H1 (cell line): ENCODE data around the gene NTRK2. TPM values are rescaled to one million over a fixed set of nuclear protein-coding genes. Genes with fewer than 3 reads are reported as not detected.

Experiments
- CTCF ChIA-PET: fragments of 300-600 bp; sonication (Branson Sonifier 250); formaldehyde crosslinking; loops from one replicate; lab custom pipeline; 2021; ENCODE audit not compliant: partially characterized antibody; lab: Charles Lee
- POLR2A ChIA-PET: fragments of 300-600 bp; sonication (Branson Sonifier 250); formaldehyde crosslinking; loops from one replicate; lab custom pipeline; 2021; ENCODE audit warnings: inconsistent platforms; ENCODE audit not compliant: partially characterized antibody; lab: Charles Lee
- DNase-seq, 2 experiments: peaks; one replicate each; pipeline versions ENCODE4 v3.0.0 to v3.0.0-alpha.2; 2010 to 2022; ENCODE audit warnings: low spot score in 2 of 2, low read depth in 1 of 2, mixed read lengths in 1 of 2
- FAIRE-seq: peaks from 2 replicates; lab custom pipeline; 2011; peaks lifted over from hg19 to GRCh38; lab: Jason Lieb, UNC
- H2AFZ ChIP-seq: 2 replicates; pipeline ENCODE4 v1.8.1; 2012; ENCODE audit warnings: low read length, inconsistent platforms
- H2AK5ac ChIP-seq: 2 replicates; pipeline ENCODE4 v1.6.1; 2013; ENCODE audit warnings: low read depth, low read length
- H2BK120ac ChIP-seq: replicated peaks from 2 replicates; pipeline ENCODE3; 2013; ENCODE audit warnings: low read depth, low read length, inconsistent platforms
- H2BK12ac ChIP-seq: 2 replicates; pipeline ENCODE4 v1.6.1; 2013; ENCODE audit warnings: low read depth, low read length
- H2BK15ac ChIP-seq: 2 replicates; pipeline ENCODE4 v1.6.1; 2013; ENCODE audit warnings: low read length
- H2BK20ac ChIP-seq: 2 replicates; pipeline ENCODE4 v1.6.1; 2013; ENCODE audit warnings: low read length
- H2BK5ac ChIP-seq: 2 replicates; pipeline ENCODE4 v1.6.1; 2013; ENCODE audit warnings: low read depth, low read length
- H3K14ac ChIP-seq: 2 replicates; pipeline ENCODE4 v1.6.1; 2013; ENCODE audit warnings: inconsistent platforms; ENCODE audit not compliant: insufficient read length
- H3K18ac ChIP-seq: 2 replicates; pipeline ENCODE4 v1.6.1; 2013; ENCODE audit warnings: low read length; ENCODE audit errors: extremely low read depth
- H3K23ac ChIP-seq: 2 replicates; pipeline ENCODE4 v1.6.1; 2013; ENCODE audit warnings: inconsistent platforms; ENCODE audit not compliant: insufficient read length
- H3K23me2 ChIP-seq: 2 replicates; pipeline ENCODE4 v1.6.1; 2013; ENCODE audit warnings: low read depth, low read length
- H3K27ac ChIP-seq: 2 replicates; pipeline ENCODE4 v1.6.1; 2011; ENCODE audit warnings: low read depth, low read length, inconsistent platforms
- H3K27me3 ChIP-seq, 4 experiments: replicated peaks in 1 of 4; 1 replicate in 1 of 4; 2 replicates in 3 of 4; pipeline versions ENCODE4 v1.6.1 to v1.8.1; 2011 to 2013; ENCODE audit warnings: low read length in 3 of 4, mild to moderate bottlenecking in 3 of 4, inconsistent platforms in 2 of 4, mixed read lengths in 2 of 4, moderate library complexity in 1 of 4; ENCODE audit not compliant: control insufficient read depth in 3 of 4, insufficient read depth in 3 of 4; ENCODE audit errors: extremely low read depth in 1 of 4
- H3K36me3 ChIP-seq, 4 experiments: 2 replicates each; pipeline versions ENCODE4 v1.6.1 to v1.8.1; 2011 to 2013; ENCODE audit warnings: mild to moderate bottlenecking in 4 of 4, low read length in 3 of 4, moderate library complexity in 2 of 4, control low read depth in 1 of 4, inconsistent platforms in 1 of 4; ENCODE audit not compliant: insufficient read depth in 4 of 4, control insufficient read depth in 2 of 4
- H3K4ac ChIP-seq: replicated peaks from 2 replicates; pipeline ENCODE3; 2013; ENCODE audit warnings: low read length, low read depth, mixed read lengths, inconsistent platforms; ENCODE audit not compliant: insufficient read length
- H3K4me1 ChIP-seq, 4 experiments: replicated peaks in 1 of 4; 1 replicate in 1 of 4; 2 replicates in 3 of 4; pipeline versions ENCODE4 v1.6.1 to v1.8.1; 2011 to 2013; ENCODE audit warnings: low read length in 3 of 4, inconsistent platforms in 2 of 4, mixed read lengths in 1 of 4; ENCODE audit not compliant: insufficient read depth in 4 of 4, control insufficient read depth in 3 of 4
- H3K4me2 ChIP-seq, 2 experiments: 2 replicates each; pipeline versions ENCODE4 v1.6.1 to v1.8.1; 2011 to 2013; ENCODE audit warnings: low read depth in 2 of 2, low read length in 2 of 2, control low read depth in 1 of 2, inconsistent platforms in 1 of 2, mild to moderate bottlenecking in 1 of 2; ENCODE audit not compliant: insufficient read depth in 1 of 2
- H3K4me3 ChIP-seq, 4 experiments: fragments of 200-600, 300-600 bp in 1 of 4; sonication (generic), shearing (Covaris generic), sonication (Bioruptor Twin) in 1 of 4; 2 replicates each; pipeline versions ENCODE4 v1.5.1 to v1.8.1; 2011 to 2016; ENCODE audit warnings: low read length in 4 of 4, low read depth in 3 of 4, control low read depth in 2 of 4, inconsistent platforms in 2 of 4, mild to moderate bottlenecking in 2 of 4, mixed read lengths in 1 of 4, moderate library complexity in 1 of 4; ENCODE audit not compliant: insufficient read depth in 2 of 4; ENCODE audit errors: extremely low read depth in 1 of 4
- H3K56ac ChIP-seq: replicated peaks from 2 replicates; pipeline ENCODE3; 2013; ENCODE audit warnings: low read depth, mild to moderate bottlenecking, mixed read lengths, low read length, inconsistent platforms; ENCODE audit not compliant: insufficient read length
- H3K79me1 ChIP-seq: 2 replicates; pipeline ENCODE4 v1.6.1; 2013; ENCODE audit warnings: low read depth, low read length, control low read depth
- H3K79me2 ChIP-seq, 2 experiments: 2 replicates each; pipeline versions ENCODE4 v1.6.1 to v1.8.1; 2012 to 2013; ENCODE audit warnings: low read length in 2 of 2, mild to moderate bottlenecking in 2 of 2, inconsistent platforms in 1 of 2; ENCODE audit not compliant: insufficient read depth in 2 of 2, control insufficient read depth in 1 of 2
- H3K9ac ChIP-seq, 4 experiments: replicated peaks in 1 of 4; 1 replicate in 1 of 4; 2 replicates in 3 of 4; pipeline versions ENCODE4 v1.6.1 to v1.8.1; 2011 to 2013; ENCODE audit warnings: low read depth in 3 of 4, low read length in 3 of 4, control low read depth in 2 of 4, mild to moderate bottlenecking in 2 of 4, moderate library complexity in 2 of 4, inconsistent platforms in 1 of 4; ENCODE audit errors: extremely low read depth in 1 of 4
- H3K9me3 ChIP-seq, 2 experiments: 2 replicates each; pipeline versions ENCODE4 v1.6.1 to v1.8.1; 2012 to 2013; ENCODE audit warnings: mild to moderate bottlenecking in 2 of 2, moderate library complexity in 2 of 2, control low read depth in 1 of 2, inconsistent platforms in 1 of 2, low read depth in 1 of 2, low read length in 1 of 2, mixed read lengths in 1 of 2; ENCODE audit not compliant: insufficient read depth in 2 of 2
- H4K20me1 ChIP-seq, 2 experiments: replicated peaks in 1 of 2; 2 replicates each; pipeline versions ENCODE3 to v1.8.1; 2011 to 2013; ENCODE audit warnings: inconsistent platforms in 2 of 2, low read length in 2 of 2, mild to moderate bottlenecking in 1 of 2; ENCODE audit not compliant: insufficient read depth in 2 of 2, control insufficient read depth in 1 of 2
- H4K5ac ChIP-seq: 2 replicates; pipeline ENCODE4 v1.6.1; 2013; ENCODE audit warnings: low read length, low read depth, mixed read lengths, inconsistent platforms; ENCODE audit not compliant: insufficient read length
- H4K8ac ChIP-seq: 2 replicates; pipeline ENCODE4 v1.8.0; 2013; ENCODE audit warnings: mild to moderate bottlenecking, moderate library complexity, low read length, inconsistent platforms; ENCODE audit not compliant: insufficient read depth; ENCODE audit errors: extremely low read depth
- H4K91ac ChIP-seq: replicated peaks from 2 replicates; pipeline ENCODE3; 2013; ENCODE audit warnings: low read length, mixed read lengths, inconsistent platforms; ENCODE audit not compliant: insufficient read length
- BRCA1 ChIP-seq: IDR thresholded peaks from 2 replicates; pipeline ENCODE4 v1.6.1; 2012; ENCODE audit warnings: low read depth, low read length, improper control_type of control experiment
- CEBPB ChIP-seq: IDR thresholded peaks from 2 replicates; pipeline ENCODE4 v1.6.1; 2012; ENCODE audit warnings: low read depth, low read length
- CTBP2 ChIP-seq: IDR thresholded peaks from 2 replicates; pipeline ENCODE4 v1.7.0; 2011; ENCODE audit warnings: borderline replicate concordance, mild to moderate bottlenecking, moderate library complexity, mixed read lengths, low read length; ENCODE audit not compliant: insufficient read depth, insufficient read length
- FOSL1 ChIP-seq: IDR thresholded peaks from 2 replicates; pipeline ENCODE4 v1.6.1; 2011; ENCODE audit warnings: mild to moderate bottlenecking, low read depth, low read length, moderate library complexity; ENCODE audit not compliant: insufficient read depth
- SAP30 ChIP-seq: fragments of 300-600 bp; sonication (generic); IDR thresholded peaks from 2 replicates; pipeline ENCODE4 v1.7.1; 2012; ENCODE audit warnings: low read length, moderate library complexity, mild to moderate bottlenecking, inconsistent platforms; ENCODE audit not compliant: insufficient read depth, insufficient replicate concordance
- SIN3A ChIP-seq, 2 experiments: IDR thresholded peaks in 1 of 2; conservative IDR thresholded peaks in 1 of 2; 2 replicates each; pipeline ENCODE4 v1.6.1; 2011 to 2012; ENCODE audit warnings: low read length in 2 of 2, improper control_type of control experiment in 1 of 2, low read depth in 1 of 2, mild to moderate bottlenecking in 1 of 2
- SP1 ChIP-seq: IDR thresholded peaks from 2 replicates; pipeline ENCODE4 v1.6.1; 2011; ENCODE audit warnings: low read depth, low read length
- TAF1 ChIP-seq: IDR thresholded peaks from 2 replicates; pipeline ENCODE4 v1.6.1; 2011; ENCODE audit warnings: mild to moderate bottlenecking, low read depth, low read length
- TBP ChIP-seq: IDR thresholded peaks from 2 replicates; pipeline ENCODE4 v1.6.1; 2011; ENCODE audit warnings: low read depth, low read length, improper control_type of control experiment
- TCF12 ChIP-seq: IDR thresholded peaks from 2 replicates; pipeline ENCODE4 v1.6.1; 2011; ENCODE audit warnings: low read depth, mild to moderate bottlenecking, low read length
- YY1 ChIP-seq: IDR thresholded peaks from 2 replicates; pipeline ENCODE4 v1.6.1; 2011; ENCODE audit warnings: low read depth, mild to moderate bottlenecking, low read length
- WGBS, 2 experiments: shearing (Covaris generic) in 1 of 2; methylation state at CpG; one replicate each; pipeline versions ENCODE4 v1.1.6 to v1.1.7; 2013 to 2015; ENCODE audit warnings: low lambda C conversion rate in 2 of 2, mixed read lengths in 2 of 2, inconsistent platforms in 1 of 2, low coverage in 1 of 2, missing lambda C conversion rate in 1 of 2; ENCODE audit not compliant: insufficient replicate concordance in 2 of 2, insufficient coverage in 1 of 2, insufficient read length in 1 of 2; ENCODE audit errors: extremely low coverage in 1 of 2, missing lambda C conversion rate in 1 of 2; 5-methylcytosine and 5-hydroxymethylcytosine counted together
- polyA plus RNA-seq, 7 experiments: library from polyadenylated mRNA; depleted of rRNA in 3 of 7; stranded (reverse) in 5 of 7; unstranded in 2 of 7; fragments of >200 nt in 5 of 7; fragments of 200-250 nt in 2 of 7; gene quantifications; 1 replicate in 5 of 7; 2 replicates in 1 of 7; 4 replicates in 1 of 7; pipeline versions ENCODE4 v1.2.1 to v1.2.3, GENCODE V29; 2011 to 2013; ENCODE audit warnings: missing spikeins in 2 of 7, mixed read lengths in 2 of 7
- total RNA-seq: library from RNA; stranded (reverse); fragmentation: NEBNext Ultra II Directional; extraction: Animal tissue kit (Norgen Biotek cat#: 25700); gene quantifications from 2 replicates; pipeline ENCODE4 v1.2.1, GENCODE V29; 2021

NTRK2 gene
- total and polyA plus RNA-seq, 2 of the 8 experiments (the other 6 are each of a cell fraction or from before 2014, with no cell fraction given) = 0.03 to 0.04 TPM

- no peak overlapping the region for H2BK120ac ChIP-seq
- H4K20me1 ChIP-seq = no peaks in the 10 kb centered on the region
- TF ChIP-seq TCF12 (no peak), SIN3A (conservative IDR thresholded peaks at IDR 0.05 in 1 of 2, IDR thresholded peaks at IDR 0.05 in 1 of 2; ENCODE audit: low read depth in 1 of 2, low read length in 2 of 2) (no peak), TBP (no peak), BRCA1 (no peak), CEBPB (no peak), SP1 (no peak), TAF1 (no peak), CTBP2 (no peak), FOSL1 (no peak), YY1 (no peak), SAP30 (no peak)
- TF ChIP-seq, all 59 proteins: peak for 0
- Histone ChIP-seq H2BK20ac (no peak overlapping the region), H3K27me3 (no peaks in the 10 kb centered on the region), H3K9ac (no peak overlapping the region), H3K79me2 (no peaks in the 10 kb centered on the region), H3K18ac (no peak overlapping the region), H3K4me2 (no peak overlapping the region), H2BK15ac (no peak overlapping the region), H2AK5ac (no peak overlapping the region), H4K8ac (no peak overlapping the region), H3K9me3 (no peaks in the 10 kb centered on the region), H4K5ac (no peak overlapping the region), H3K4me3 (no peak overlapping the region), H2BK12ac (no peak overlapping the region), H4K91ac (no peak overlapping the region), H3K79me1 (no peaks in the 10 kb centered on the region), H3K56ac (no peak overlapping the region), H3K4ac (no peak overlapping the region), H3K27ac (no peak overlapping the region), H2AFZ (0 out of 2 replicates have a peak overlapping the region, but pooled peaks have one; percentile 23), H2BK5ac (no peak overlapping the region), H3K4me1 (no peaks in the 10 kb centered on the region), H3K23me2 (no peaks in the 10 kb centered on the region), H3K23ac (no peak overlapping the region), H3K14ac (no peak overlapping the region), H3K36me3 (no peaks in the 10 kb centered on the region)
- FAIRE-seq (no peak), DNase-seq (no peak)
- CTCF ChIA-PET = interaction anchor here (1.6 kb wide), 1 partner anchor 219 kb away, joined by 3 read pairs; no protein-coding TSS in a partner anchor
- 82% methylated on average over 2 of the region's 2 CpGs; no CpG with 5 or more reads in 1 of the 2 experiments for WGBS, 2 experiments
- POLR2A ChIA-PET = no interaction called here
These were observed 78.6 kb downstream of the NTRK2 start for GRCh38 chr9:84748112-84748511.
